H9 (cell line): ENCODE measurements around the gene KLHL33. TPM values are rescaled to one million over a fixed set of nuclear protein-coding genes. Genes with fewer than 3 reads are reported as not detected.
A peak's percentile ranks its signal among the peaks of the same experiment; 100 is the strongest.

Source experiments
- DNase-seq: peaks from one replicate; pipeline ENCODE4 v3.0.0-alpha.2; 2017
- H2AFZ ChIP-seq: one replicate; pipeline ENCODE4 v1.6.1; 2013; ENCODE audit warnings: mild to moderate bottlenecking, low read length, control low read depth, moderate library complexity
- H2AK5ac ChIP-seq: 2 replicates; pipeline ENCODE4 v1.6.1; 2013; ENCODE audit warnings: low read length, control low read depth, mixed read lengths; ENCODE audit not compliant: insufficient read length
- H2BK120ac ChIP-seq: one replicate; pipeline ENCODE4 v1.6.1; 2013; ENCODE audit warnings: low read depth, mild to moderate bottlenecking, low read length, control low read depth, inconsistent platforms; ENCODE audit not compliant: poor library complexity, severe bottlenecking
- H2BK12ac ChIP-seq: 2 replicates; pipeline ENCODE4 v1.6.1; 2013; ENCODE audit warnings: low read length, control low read depth, mixed read lengths, low read depth; ENCODE audit not compliant: insufficient read length
- H2BK15ac ChIP-seq: 2 replicates; pipeline ENCODE4 v1.6.1; 2013; ENCODE audit warnings: low read depth, low read length, control low read depth
- H2BK20ac ChIP-seq: one replicate; pipeline ENCODE4 v1.6.1; 2013; ENCODE audit warnings: low read depth, mild to moderate bottlenecking, low read length, control low read depth, inconsistent platforms; ENCODE audit not compliant: poor library complexity, severe bottlenecking
- H2BK5ac ChIP-seq: 2 replicates; pipeline ENCODE4 v1.6.1; 2013; ENCODE audit warnings: low read length, control low read depth, mixed read lengths; ENCODE audit not compliant: insufficient read length
- H3K14ac ChIP-seq: 2 replicates; pipeline ENCODE4 v1.6.1; 2013; ENCODE audit warnings: low read length, control low read depth; ENCODE audit not compliant: insufficient read depth
- H3K18ac ChIP-seq: 2 replicates; pipeline ENCODE4 v1.6.1; 2013; ENCODE audit warnings: low read depth, mild to moderate bottlenecking, mixed read lengths, low read length, control low read depth; ENCODE audit not compliant: insufficient read length
- H3K23ac ChIP-seq: 2 replicates; pipeline ENCODE4 v1.6.1; 2013; ENCODE audit warnings: low read length, control low read depth, mixed read lengths, low read depth; ENCODE audit not compliant: insufficient read length
- H3K23me2 ChIP-seq: 2 replicates; pipeline ENCODE4 v1.6.1; 2013; ENCODE audit warnings: low read depth, mild to moderate bottlenecking, mixed read lengths, low read length, control low read depth; ENCODE audit not compliant: insufficient read length, poor library complexity, severe bottlenecking
- H3K27ac ChIP-seq: 2 replicates; pipeline ENCODE4 v1.5.1; 2013; ENCODE audit warnings: low read length, control low read depth, mixed read lengths, low read depth; ENCODE audit not compliant: insufficient read length
- H3K27me3 ChIP-seq: 2 replicates; pipeline ENCODE4 v1.6.1; 2013; ENCODE audit warnings: low read length, control low read depth, inconsistent platforms; ENCODE audit not compliant: insufficient read depth
- H3K4ac ChIP-seq: 2 replicates; pipeline ENCODE4 v1.6.1; 2013; ENCODE audit warnings: low read depth, mild to moderate bottlenecking, control low read depth, inconsistent platforms, low read length, moderate library complexity
- H3K4me1 ChIP-seq: 2 replicates; pipeline ENCODE4 v1.6.1; 2013; ENCODE audit warnings: low read length, control low read depth, inconsistent platforms; ENCODE audit not compliant: insufficient read depth
- H3K4me2 ChIP-seq: 2 replicates; pipeline ENCODE4 v1.6.1; 2013; ENCODE audit warnings: low read length, control low read depth, mixed read lengths; ENCODE audit not compliant: insufficient read length, insufficient read depth
- H3K56ac ChIP-seq: 2 replicates; pipeline ENCODE4 v1.6.1; 2013; ENCODE audit warnings: low read depth, mild to moderate bottlenecking, mixed read lengths, low read length, control low read depth; ENCODE audit not compliant: insufficient read length
- H3K79me1 ChIP-seq: 2 replicates; pipeline ENCODE4 v1.6.1; 2013; ENCODE audit warnings: low read depth, mild to moderate bottlenecking, moderate library complexity, low read length, control low read depth, inconsistent platforms; ENCODE audit not compliant: insufficient read depth, poor library complexity, severe bottlenecking
- H3K79me2 ChIP-seq: 2 replicates; pipeline ENCODE4 v1.6.1; 2013; ENCODE audit warnings: low read length, control low read depth, inconsistent platforms; ENCODE audit not compliant: insufficient read depth
- H3K9ac ChIP-seq: 2 replicates; pipeline ENCODE4 v1.6.1; 2013; ENCODE audit warnings: low read length, control low read depth, mixed read lengths; ENCODE audit not compliant: insufficient read length; ENCODE audit errors: extremely low read depth
- H3K9me3 ChIP-seq: one replicate; pipeline ENCODE4 v1.6.1; 2013; ENCODE audit warnings: low read depth, low read length, inconsistent platforms; ENCODE audit not compliant: control insufficient read depth
- H3T11ph ChIP-seq: one replicate; pipeline ENCODE4 v1.6.1; 2013; ENCODE audit warnings: mild to moderate bottlenecking, low read length, control low read depth, inconsistent platforms
- H4K20me1 ChIP-seq: one replicate; pipeline ENCODE4 v1.6.1; 2013; ENCODE audit not compliant: control insufficient read depth, insufficient read length, insufficient read depth
- H4K5ac ChIP-seq: 2 replicates; pipeline ENCODE4 v1.6.1; 2013; ENCODE audit warnings: low read depth, mild to moderate bottlenecking, mixed read lengths, low read length, control low read depth; ENCODE audit not compliant: insufficient read length
- H4K8ac ChIP-seq: replicated peaks from 2 replicates; pipeline ENCODE4 v1.6.1; 2013; ENCODE audit warnings: low read length, control low read depth, mixed read lengths, low read depth; ENCODE audit not compliant: insufficient read length
- H4K91ac ChIP-seq: 2 replicates; pipeline ENCODE4 v1.6.1; 2013; ENCODE audit warnings: low read depth, mild to moderate bottlenecking, moderate library complexity, mixed read lengths, low read length, control low read depth; ENCODE audit not compliant: insufficient read length
- H3K27ac Mint-ChIP-seq, 3 experiments: 2 replicates in 2 of 3; 3 replicates in 1 of 3; pipeline ENCODE4 v1.8.0; 2020 to 2021; ENCODE audit warnings: mixed read lengths in 3 of 3, mild to moderate bottlenecking in 1 of 3, moderate library complexity in 1 of 3
- H3K27me3 Mint-ChIP-seq: 2 replicates; pipeline ENCODE4 v1.8.0; 2021; ENCODE audit warnings: low read depth, mild to moderate bottlenecking, moderate library complexity, mixed read lengths
- H3K36me3 Mint-ChIP-seq, 3 experiments: 2 replicates in 2 of 3; 3 replicates in 1 of 3; pipeline ENCODE4 v1.8.0; 2020 to 2021; ENCODE audit warnings: low read depth in 3 of 3, mixed read lengths in 3 of 3; ENCODE audit not compliant: insufficient read depth in 1 of 3
- H3K4me1 Mint-ChIP-seq, 2 experiments: 2 replicates each; pipeline ENCODE4 v1.8.0; 2020; ENCODE audit warnings: mixed read lengths in 2 of 2
- H3K4me3 Mint-ChIP-seq, 2 experiments: 2 replicates in 1 of 2; 3 replicates in 1 of 2; pipeline ENCODE4 v1.8.0; 2020 to 2021; ENCODE audit warnings: mild to moderate bottlenecking in 2 of 2, mixed read lengths in 2 of 2, moderate library complexity in 1 of 2
- H3K9me3 Mint-ChIP-seq, 2 experiments: 2 replicates in 1 of 2; 3 replicates in 1 of 2; pipeline ENCODE4 v1.8.0; 2020; ENCODE audit warnings: mild to moderate bottlenecking in 2 of 2, mixed read lengths in 2 of 2, moderate library complexity in 1 of 2
- WGBS: extraction: QIAGEN DNeasy Blood & Tissue Kit; methylation state at CpG from one replicate; pipeline ENCODE4 v1.1.7; 2013; ENCODE audit warnings: missing lambda C conversion rate, low lambda C conversion rate, mixed read lengths; ENCODE audit not compliant: insufficient read length; ENCODE audit errors: extremely low coverage; 5-methylcytosine and 5-hydroxymethylcytosine counted together
- total RNA-seq: library from RNA; stranded (reverse); gene quantifications from 2 replicates; pipeline ENCODE4 v1.2.1, GENCODE V29; 2021
- TF ChIP-seq, protein P1 (sequence below): fragments of 200-600 bp; sonication (generic); conservative IDR thresholded peaks from 3 replicates; pipeline ENCODE4 v1.8.0; 2021; ENCODE audit warnings: antibody characterized with exemption, mild to moderate bottlenecking

Gene KLHL33
- total RNA-seq, 1 experiment from 2014 or later, result 0.04 TPM

DNA sequence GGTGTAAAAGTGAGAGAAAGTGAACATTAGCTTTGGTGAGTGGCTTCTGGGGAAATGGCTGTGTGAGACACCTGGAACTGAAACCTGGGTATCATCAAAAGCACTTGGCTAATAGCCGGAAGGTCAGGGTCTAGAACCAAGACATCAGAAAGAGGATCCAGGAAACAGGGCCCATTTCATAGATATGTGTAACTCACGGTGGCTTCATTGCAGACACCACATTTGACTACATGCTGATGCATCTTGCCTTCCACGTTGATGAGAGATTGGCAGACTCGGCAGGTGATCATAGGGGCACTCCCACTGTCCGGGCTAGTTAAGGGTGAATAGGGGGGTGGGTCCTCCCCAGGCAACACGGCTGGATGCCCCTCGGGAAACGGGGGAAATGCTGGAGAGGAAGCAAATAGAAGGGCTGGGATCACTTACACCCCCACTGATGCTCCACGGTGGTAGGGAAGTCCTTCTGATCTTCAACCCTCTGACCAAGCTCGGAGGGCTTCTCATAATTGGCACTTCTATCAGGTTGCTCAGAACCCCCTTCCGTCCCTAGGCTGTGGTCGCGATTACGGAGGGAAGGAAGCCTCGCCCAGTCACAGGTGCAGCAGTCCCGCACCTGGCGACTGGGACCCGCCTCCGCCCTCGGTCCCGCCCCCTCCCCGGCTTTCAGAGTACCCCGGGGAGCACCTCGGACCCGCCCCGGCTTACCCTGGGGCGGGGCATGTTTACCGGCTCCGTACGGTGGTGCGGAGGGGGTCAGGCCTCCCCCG, 24.7 kb upstream of the KLHL33 start:
- Histone ChIP-seq H2BK15ac (no peak overlapping the region), H3K4me1 (no peaks in the 10 kb centered on the region; the same call in 1 of the 2 replicates), H3K23ac (no peak overlapping the region), H3K9me3 (no peaks in the 10 kb centered on the region), H4K5ac (no peak overlapping the region), H4K8ac (no peak overlapping the region), H2BK5ac (no peak overlapping the region), H3K14ac (peak overlapping the region; percentile 85), H3K79me1 (peaks cover 6% of the 10 kb centered on the region), H4K91ac (no peak overlapping the region), H3K4me2 (peak overlapping the region; percentile 95), H3K56ac (no peak overlapping the region), H3K18ac (peak overlapping the region; percentile 68), H2BK20ac (no peak overlapping the region), H2AFZ (no peak overlapping the region), H3K27me3 (no peaks in the 10 kb centered on the region), H2AK5ac (no peak overlapping the region), H4K20me1 (no peaks in the 10 kb centered on the region), H3K23me2 (peaks cover 8% of the 10 kb centered on the region), H3K27ac (no peak overlapping the region), H3K79me2 (peaks cover 11% of the 10 kb centered on the region; the same call in 1 of the 2 replicates), H3K4ac (no peak overlapping the region), H2BK12ac (no peak overlapping the region), H2BK120ac (no peak overlapping the region), H3K9ac (peak overlapping the region; percentile 72), H3T11ph (no peak overlapping the region)
- H3K27ac Mint-ChIP-seq, result peak overlapping the region; percentile 84 to 95 (median 90); a peak in 6 of 7 replicates
- peak overlapping the region; percentile 89 to 93 for H3K4me3 Mint-ChIP-seq
- peak; percentile 63 for DNase-seq
- TF ChIP-seq, protein P1, sequence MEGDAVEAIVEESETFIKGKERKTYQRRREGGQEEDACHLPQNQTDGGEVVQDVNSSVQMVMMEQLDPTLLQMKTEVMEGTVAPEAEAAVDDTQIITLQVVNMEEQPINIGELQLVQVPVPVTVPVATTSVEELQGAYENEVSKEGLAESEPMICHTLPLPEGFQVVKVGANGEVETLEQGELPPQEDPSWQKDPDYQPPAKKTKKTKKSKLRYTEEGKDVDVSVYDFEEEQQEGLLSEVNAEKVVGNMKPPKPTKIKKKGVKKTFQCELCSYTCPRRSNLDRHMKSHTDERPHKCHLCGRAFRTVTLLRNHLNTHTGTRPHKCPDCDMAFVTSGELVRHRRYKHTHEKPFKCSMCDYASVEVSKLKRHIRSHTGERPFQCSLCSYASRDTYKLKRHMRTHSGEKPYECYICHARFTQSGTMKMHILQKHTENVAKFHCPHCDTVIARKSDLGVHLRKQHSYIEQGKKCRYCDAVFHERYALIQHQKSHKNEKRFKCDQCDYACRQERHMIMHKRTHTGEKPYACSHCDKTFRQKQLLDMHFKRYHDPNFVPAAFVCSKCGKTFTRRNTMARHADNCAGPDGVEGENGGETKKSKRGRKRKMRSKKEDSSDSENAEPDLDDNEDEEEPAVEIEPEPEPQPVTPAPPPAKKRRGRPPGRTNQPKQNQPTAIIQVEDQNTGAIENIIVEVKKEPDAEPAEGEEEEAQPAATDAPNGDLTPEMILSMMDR, result no peak
- WGBS, result no CpG with 5 or more reads among the region's 32 CpGs
- peaks cover 4 to 5% of the 10 kb centered on the region in 2 experiments; a peak in 3 of 5 replicates for H3K9me3 Mint-ChIP-seq
- H3K27me3 Mint-ChIP-seq, result no peaks in the 10 kb centered on the region; the same call in 1 of the 2 replicates
- H3K4me1 Mint-ChIP-seq, result peaks cover 18 to 26% of the 10 kb centered on the region in 2 experiments
- peaks cover 0 to 24% (median 18%) of the 10 kb centered on the region in 3 experiments for H3K36me3 Mint-ChIP-seq
